ENCODE measurements around the gene ALG1.
"Not testable (repeated sequence)": the region's sequence is repeated elsewhere in the genome, so short reads cannot be mapped to it uniquely, and the experiment has no call there.

The ALG1 gene

GRCh38 chr16:5035909-5036227 is 35.8 kb upstream of the ALG1 start:
- TF ChIP-seq GATA1 (IDR thresholded peaks at IDR 0.05; ENCODE audit: low read depth, low read length) (no peak), POLR2A (IDR thresholded peaks at IDR 0.05; ENCODE audit: low read length) (no peak)

GRCh38 chr16:5036228-5037156 is 35.2 kb upstream of the ALG1 start:
- TF ChIP-seq GATA1 (IDR thresholded peaks at IDR 0.05; ENCODE audit: low read depth, low read length) (no peak), POLR2A (IDR thresholded peaks at IDR 0.05; ENCODE audit: low read length) (no peak)
- DNase-seq: no peak

More at GRCh38 chr16:5035909-5036227, 35.8 kb upstream of the ALG1 start:
- DNase-seq: no peak

- DNase-seq: no peak
- TF ChIP-seq POLR2A (IDR thresholded peaks at IDR 0.05; ENCODE audit: low read length): no peak
- no peak for TF ChIP-seq GATA1 (IDR thresholded peaks at IDR 0.05; ENCODE audit: low read depth, low read length)
Observed at GRCh38 chr16:5040451-5040850, 31.2 kb upstream of the ALG1 start.

GRCh38 chr16:5041600-5042133 is 30.0 kb upstream of the ALG1 start:
- no peak for DNase-seq
- TF ChIP-seq POLR2A (IDR thresholded peaks at IDR 0.05; ENCODE audit: low read length): no peak
- TF ChIP-seq GATA1 (IDR thresholded peaks at IDR 0.05; ENCODE audit: low read depth, low read length): no peak

GRCh38 chr16:5042574-5043171 is 29.0 kb upstream of the ALG1 start:
- no peak for TF ChIP-seq POLR2A (IDR thresholded peaks at IDR 0.05; ENCODE audit: low read length)
- no peak for TF ChIP-seq GATA1 (IDR thresholded peaks at IDR 0.05; ENCODE audit: low read depth, low read length)

GRCh38 chr16:5044011-5044540 is 27.6 kb upstream of the ALG1 start:
- no peak for DNase-seq
- no peak for TF ChIP-seq POLR2A (IDR thresholded peaks at IDR 0.05; ENCODE audit: low read length)
- TF ChIP-seq GATA1 (IDR thresholded peaks at IDR 0.05; ENCODE audit: low read depth, low read length): no peak

More at GRCh38 chr16:5042574-5043171, 29.0 kb upstream of the ALG1 start:
- DNase-seq: no peak

GRCh38 chr16:5044581-5044980 is 27.1 kb upstream of the ALG1 start:
- not testable (repeated sequence) for DNase-seq

GRCh38 chr16:5045499-5046115 is 26.0 kb upstream of the ALG1 start:
- DNase-seq: no peak
- no peak for TF ChIP-seq POLR2A (IDR thresholded peaks at IDR 0.05; ENCODE audit: low read length)
- TF ChIP-seq GATA1 (IDR thresholded peaks at IDR 0.05; ENCODE audit: low read depth, low read length): no peak

- TF ChIP-seq POLR2A (IDR thresholded peaks at IDR 0.05; ENCODE audit: low read length): no peak
- no peak for TF ChIP-seq GATA1 (IDR thresholded peaks at IDR 0.05; ENCODE audit: low read depth, low read length)
- DNase-seq: no peak
Observed at GRCh38 chr16:5046914-5047313, 24.7 kb upstream of the ALG1 start.

GRCh38 chr16:5054876-5055865 is 16.5 kb upstream of the ALG1 start:
- TF ChIP-seq GATA1 (IDR thresholded peaks at IDR 0.05; ENCODE audit: low read depth, low read length) (no peak), POLR2A (IDR thresholded peaks at IDR 0.05; ENCODE audit: low read length) (no peak)
- DNase-seq: no peak

GRCh38 chr16:5056352-5056751 is 15.3 kb upstream of the ALG1 start:
- TF ChIP-seq POLR2A (IDR thresholded peaks at IDR 0.05; ENCODE audit: low read length) (no peak), GATA1 (IDR thresholded peaks at IDR 0.05; ENCODE audit: low read depth, low read length) (no peak)
- DNase-seq: peak; percentile 86 to 89

- TF ChIP-seq POLR2A (IDR thresholded peaks at IDR 0.05; ENCODE audit: low read length): no peak
- no peak for TF ChIP-seq GATA1 (IDR thresholded peaks at IDR 0.05; ENCODE audit: low read depth, low read length)
- no peak for DNase-seq
Observed at GRCh38 chr16:5058476-5058875, 13.2 kb upstream of the ALG1 start.
